ENCODE data around the gene BCKDHB. TPM values are rescaled to one million over a fixed set of nuclear protein-coding genes. Genes with fewer than 3 reads are reported as not detected.

The BCKDHB gene
- total and polyA plus RNA-seq, 2 donors (not counting 1 experiment from before 2014, with no cell fraction given) = 9.6 to 20.1 TPM

- no peak for DNase-seq
- Histone ChIP-seq H3K27ac (ENCODE audit: low read length in 2 of 2) (no peak overlapping the region), H3K79me2 (ENCODE audit: control insufficient read depth, insufficient read depth, low read length) (no peaks in the 10 kb centered on the region), H3K9me3 (ENCODE audit: control extremely low read depth in 1 of 3, control insufficient read depth in 2 of 3, insufficient read depth in 1 of 3, low read length in 2 of 3) (no peaks in the 10 kb centered on the region), H3K9ac (ENCODE audit: low read length) (no peak overlapping the region), H3K36me3 (replicated peaks in 1 of 2; ENCODE audit: control extremely low read depth in 1 of 2, control insufficient read depth in 1 of 2, extremely low read depth in 1 of 2, insufficient read depth in 2 of 2, low read length in 1 of 2) (peaks cover 0 to 1% of the 10 kb centered on the region in 2 experiments), H3K4me2 (replicated peaks; ENCODE audit: low read depth, low read length, poor library complexity, severe bottlenecking) (no peak overlapping the region), H3K4me1 (ENCODE audit: control insufficient read depth in 2 of 2, insufficient read depth in 2 of 2, low read length in 2 of 2) (no peaks in the 10 kb centered on the region), H2AFZ (ENCODE audit: insufficient read depth, low read depth, low read length, poor library complexity, severe bottlenecking) (no peak overlapping the region), H4K20me1 (ENCODE audit: control insufficient read depth, insufficient read depth, low read length, poor library complexity, severe bottlenecking) (no peaks in the 10 kb centered on the region), H3K4me3 (ENCODE audit: control extremely low read depth in 1 of 5, extremely low read depth in 1 of 5, insufficient read depth in 1 of 5, low read depth in 2 of 5, low read length in 4 of 5) (no peak overlapping the region), H3K27me3 (replicated peaks in 1 of 4; ENCODE audit: control extremely low read depth in 1 of 4, control insufficient read depth in 3 of 4, insufficient read depth in 4 of 4, low read length in 3 of 4) (no peaks in the 10 kb centered on the region)
- no peak overlapping the region for H3K27ac Mint-ChIP-seq
- TF ChIP-seq EZH2 (IDR thresholded peaks at IDR 0.05; ENCODE audit: borderline replicate concordance, insufficient read depth, low read depth, low read length, poor library complexity, severe bottlenecking) (no peak), CTCF (IDR thresholded peaks at IDR 0.05) (no peak)
- no peak overlapping the region for H3K4me3 Mint-ChIP-seq
- H3K4me1 Mint-ChIP-seq = no peaks in the 10 kb centered on the region
- no peaks in the 10 kb centered on the region for H3K27me3 Mint-ChIP-seq
- CTCF ChIA-PET = no interaction called here
- POLR2A ChIA-PET = no interaction called here
- ATAC-seq (ENCODE audit: low read depth) = no peak
- H3K9me3 Mint-ChIP-seq (ENCODE audit: insufficient read depth) = no peaks in the 10 kb centered on the region
- WGBS (ENCODE audit: insufficient coverage) = 100% methylated on average over 1 of the region's 3 CpGs
- intact Hi-C loops (cut with micrococcal nuclease) = no loop called here
Measured at GRCh38 chr6:80174900-80175572, 68.6 kb downstream of the BCKDHB start.

- Histone ChIP-seq H3K4me2 (replicated peaks; ENCODE audit: low read depth, low read length, poor library complexity, severe bottlenecking) (no peak overlapping the region), H3K27ac (ENCODE audit: low read length in 2 of 2) (no peak overlapping the region), H4K20me1 (ENCODE audit: control insufficient read depth, insufficient read depth, low read length, poor library complexity, severe bottlenecking) (no peaks in the 10 kb centered on the region), H3K36me3 (replicated peaks in 1 of 2; ENCODE audit: control extremely low read depth in 1 of 2, control insufficient read depth in 1 of 2, extremely low read depth in 1 of 2, insufficient read depth in 2 of 2, low read length in 1 of 2) (no peaks in the 10 kb centered on the region), H3K4me3 (ENCODE audit: control extremely low read depth in 1 of 5, extremely low read depth in 1 of 5, insufficient read depth in 1 of 5, low read depth in 2 of 5, low read length in 4 of 5) (no peak overlapping the region), H3K79me2 (ENCODE audit: control insufficient read depth, insufficient read depth, low read length) (no peaks in the 10 kb centered on the region), H3K9me3 (ENCODE audit: control extremely low read depth in 1 of 3, control insufficient read depth in 2 of 3, insufficient read depth in 1 of 3, low read length in 2 of 3) (no peaks in the 10 kb centered on the region), H3K27me3 (replicated peaks in 1 of 4; ENCODE audit: control extremely low read depth in 1 of 4, control insufficient read depth in 3 of 4, insufficient read depth in 4 of 4, low read length in 3 of 4) (no peaks in the 10 kb centered on the region), H3K4me1 (ENCODE audit: control insufficient read depth in 2 of 2, insufficient read depth in 2 of 2, low read length in 2 of 2) (no peaks in the 10 kb centered on the region), H3K9ac (ENCODE audit: low read length) (no peak overlapping the region), H2AFZ (ENCODE audit: insufficient read depth, low read depth, low read length, poor library complexity, severe bottlenecking) (no peak overlapping the region)
- TF ChIP-seq EZH2 (IDR thresholded peaks at IDR 0.05; ENCODE audit: borderline replicate concordance, insufficient read depth, low read depth, low read length, poor library complexity, severe bottlenecking) = no peak
- no peak for TF ChIP-seq CTCF (IDR thresholded peaks at IDR 0.05)
- intact Hi-C loops (cut with micrococcal nuclease) = no loop called here
- Mint-ChIP-seq H3K4me3 (no peak overlapping the region), H3K4me1 (no peaks in the 10 kb centered on the region), H3K9me3 (ENCODE audit: insufficient read depth) (no peaks in the 10 kb centered on the region), H3K27ac (no peak overlapping the region), H3K27me3 (no peaks in the 10 kb centered on the region)
- ChIA-PET CTCF (no interaction called here), POLR2A (no interaction called here)
- WGBS (ENCODE audit: insufficient coverage) = 38% methylated on average over 1 of the region's 1 CpG
- DNase-seq (no peak), ATAC-seq (ENCODE audit: low read depth) (no peak)
Measured at GRCh38 chr6:80179695-80180094, 73.2 kb downstream of the BCKDHB start.

Measured in B cell (primary cell).